Gastroesophageal sphincter (tissue), 4 donors: Measurements from ENCODE around the gene UNCX. TPM values are rescaled to one million over a fixed set of nuclear protein-coding genes. Genes with fewer than 3 reads are reported as not detected.

Experiments
- ATAC-seq: fragments of 150-250 bp; one replicate; pipeline ENCODE4 v1.9.1; 2016; ENCODE audit warnings: mild to moderate bottlenecking, moderate library complexity
- H3K27ac ChIP-seq, 4 donors: fragments of 200-600 bp; sonication (generic) in 3 of 4; 1 replicate in 3 of 4; 2 replicates in 1 of 4; pipeline ENCODE4 v1.5.1; 2016 to 2019
- H3K27me3 ChIP-seq: fragments of 200-600 bp; sonication (generic); one replicate; pipeline ENCODE4 v1.5.1; 2019
- H3K36me3 ChIP-seq, 2 donors: fragments of 200-600 bp; sonication (generic); one replicate each; pipeline ENCODE4 v1.5.1; 2019; ENCODE audit warnings: control low read depth in 1 of 2
- H3K4me1 ChIP-seq, 3 donors: fragments of 200-600 bp; sonication (generic); 1 replicate in 2 of 3; 2 replicates in 1 of 3; pipeline ENCODE4 v1.5.1; 2016 to 2019; ENCODE audit warnings: control low read depth in 2 of 3
- H3K4me3 ChIP-seq, 2 donors: fragments of 200-600 bp; sonication (generic); one replicate each; pipeline ENCODE4 v1.5.1; 2019; ENCODE audit warnings: mild to moderate bottlenecking in 1 of 2, moderate library complexity in 1 of 2
- H3K9me3 ChIP-seq, 3 donors: fragments of 200-600 bp; sonication (generic); one replicate each; pipeline ENCODE4 v1.5.1; 2017 to 2019; ENCODE audit warnings: control low read depth in 2 of 3
- EP300 ChIP-seq: sonication (generic); formaldehyde crosslinking; IDR thresholded peaks from one replicate; pipeline ENCODE4 v1.6.1; 2017; ENCODE audit warnings: antibody characterized with exemption, mild to moderate bottlenecking
- POLR2A ChIP-seq, 2 donors: fragments of 450-650 bp; IDR thresholded peaks; one replicate each; pipeline ENCODE4 v1.6.1; 2017; ENCODE audit warnings: antibody characterized with exemption in 2 of 2, mild to moderate bottlenecking in 2 of 2, moderate library complexity in 1 of 2
- POLR2AphosphoS5 ChIP-seq: sonication (generic); formaldehyde crosslinking; IDR thresholded peaks from one replicate; pipeline ENCODE4 v1.6.1; 2017; ENCODE audit warnings: antibody characterized with exemption
- WGBS, 2 donors: methylation state at CpG; one replicate each; pipeline ENCODE4 v1.1.5; 2018; ENCODE audit warnings: low coverage in 1 of 2; 5-methylcytosine and 5-hydroxymethylcytosine counted together
- total RNA-seq, 4 donors: library from RNA; depleted of rRNA; stranded (reverse); fragments of >200 nt; gene quantifications; one replicate each; pipeline ENCODE4 v1.1.0, GENCODE V29; 2016
- TF ChIP-seq, protein P1 (sequence below), 4 experiments: fragments of 200-600 bp in 2 of 4; fragments of 450-650 bp in 2 of 4; sonication (generic) in 1 of 4; IDR thresholded peaks; one replicate each; pipeline ENCODE4 v1.5.1; 2017 to 2019; ENCODE audit warnings: antibody characterized with exemption in 4 of 4, mild to moderate bottlenecking in 2 of 4, moderate library complexity in 2 of 4

UNCX gene
- total RNA-seq, 4 donors from 2014 or later = not detected

DNA sequence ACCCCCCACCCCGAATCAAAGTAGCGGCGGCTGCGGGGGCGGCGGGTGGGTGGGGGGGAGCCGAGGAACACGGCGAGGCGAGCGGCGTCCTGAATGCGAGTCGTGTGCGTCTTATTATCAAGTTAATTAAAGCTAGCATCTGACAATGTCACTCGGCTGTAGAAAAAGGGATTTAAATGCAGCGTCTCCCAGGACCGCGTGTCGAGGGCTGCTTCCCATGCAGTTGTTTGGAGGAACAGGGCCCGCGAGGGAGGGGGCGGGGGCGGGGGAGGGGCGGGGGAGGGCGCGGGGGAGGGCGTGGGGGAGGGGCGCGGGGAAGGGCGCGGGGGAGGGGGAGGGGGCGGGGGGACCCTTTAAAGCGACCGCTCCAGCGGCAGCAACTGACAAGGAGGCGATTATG, 2.7 kb upstream of the UNCX start:
- ATAC-seq = no peak
- Histone ChIP-seq H3K27ac (no peak overlapping the region), H3K9me3 (no peaks in the 10 kb centered on the region), H3K4me3 (no peak overlapping the region), H3K27me3 (peaks cover 100% of the 10 kb centered on the region), H3K36me3 (no peaks in the 10 kb centered on the region), H3K4me1 (peaks cover 0 to 56% (median 4%) of the 10 kb centered on the region in 3 donors)
- WGBS, 2 donors = 0% methylated on average over 6 of the region's 37 CpGs; no CpG with 5 or more reads in 1 of the 2 donors
- TF ChIP-seq, protein P1, sequence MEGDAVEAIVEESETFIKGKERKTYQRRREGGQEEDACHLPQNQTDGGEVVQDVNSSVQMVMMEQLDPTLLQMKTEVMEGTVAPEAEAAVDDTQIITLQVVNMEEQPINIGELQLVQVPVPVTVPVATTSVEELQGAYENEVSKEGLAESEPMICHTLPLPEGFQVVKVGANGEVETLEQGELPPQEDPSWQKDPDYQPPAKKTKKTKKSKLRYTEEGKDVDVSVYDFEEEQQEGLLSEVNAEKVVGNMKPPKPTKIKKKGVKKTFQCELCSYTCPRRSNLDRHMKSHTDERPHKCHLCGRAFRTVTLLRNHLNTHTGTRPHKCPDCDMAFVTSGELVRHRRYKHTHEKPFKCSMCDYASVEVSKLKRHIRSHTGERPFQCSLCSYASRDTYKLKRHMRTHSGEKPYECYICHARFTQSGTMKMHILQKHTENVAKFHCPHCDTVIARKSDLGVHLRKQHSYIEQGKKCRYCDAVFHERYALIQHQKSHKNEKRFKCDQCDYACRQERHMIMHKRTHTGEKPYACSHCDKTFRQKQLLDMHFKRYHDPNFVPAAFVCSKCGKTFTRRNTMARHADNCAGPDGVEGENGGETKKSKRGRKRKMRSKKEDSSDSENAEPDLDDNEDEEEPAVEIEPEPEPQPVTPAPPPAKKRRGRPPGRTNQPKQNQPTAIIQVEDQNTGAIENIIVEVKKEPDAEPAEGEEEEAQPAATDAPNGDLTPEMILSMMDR (IDR thresholded peaks at IDR 0.05) = no peak
- no peak for TF ChIP-seq EP300
- TF ChIP-seq POLR2AphosphoS5 = no peak
- TF ChIP-seq POLR2A (IDR thresholded peaks at IDR 0.05) = no peak

DNA sequence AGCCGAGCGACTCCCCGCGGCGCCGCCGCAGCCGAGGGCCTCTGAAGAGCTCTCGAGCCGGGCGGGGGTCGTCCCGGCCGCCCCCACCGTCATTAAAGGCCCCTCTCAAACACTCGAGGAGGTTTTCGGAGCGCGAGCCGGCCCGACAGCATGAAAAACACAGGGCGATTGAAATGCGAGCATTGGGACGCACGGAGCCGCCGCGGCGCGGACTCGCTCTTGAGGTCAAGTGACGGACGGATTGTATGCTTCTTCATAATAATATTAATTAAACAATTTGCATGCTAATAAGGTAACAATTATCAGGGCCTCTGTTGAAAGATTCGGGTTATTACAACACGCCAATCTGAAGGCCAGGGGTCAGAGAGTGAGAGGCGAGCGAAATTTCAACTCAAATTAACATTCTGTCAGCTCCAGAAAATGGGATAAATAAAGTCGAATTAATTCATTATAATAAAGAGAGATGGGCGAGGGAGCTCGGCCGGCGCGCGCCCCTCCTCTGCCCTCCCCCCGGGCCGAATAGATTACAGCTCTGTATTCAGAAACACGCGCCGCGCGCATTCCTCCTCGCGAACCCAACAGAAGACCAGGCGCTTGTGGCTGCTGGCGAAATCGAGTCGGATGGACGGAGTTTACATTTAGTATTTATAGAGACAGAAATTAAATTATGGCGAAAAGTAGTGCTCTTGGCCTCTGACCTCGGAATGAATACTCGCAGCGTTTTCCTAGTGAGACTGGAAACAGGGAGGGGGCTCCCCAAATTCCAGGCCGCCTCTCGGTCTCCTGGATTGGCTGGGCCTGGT, 2.1 kb upstream of the UNCX start:
- Histone ChIP-seq H3K36me3 (no peaks in the 10 kb centered on the region), H3K27me3 (peaks cover 100% of the 10 kb centered on the region), H3K4me3 (no peak overlapping the region), H3K9me3 (no peaks in the 10 kb centered on the region), H3K4me1 (peaks cover 0 to 57% (median 8%) of the 10 kb centered on the region in 3 donors), H3K27ac (no peak overlapping the region)
- no peak for ATAC-seq
- 5 to 10% methylated on average over 36 of the region's 64 CpGs for WGBS, 2 donors
- TF ChIP-seq POLR2A (IDR thresholded peaks at IDR 0.05) (no peak), EP300 (no peak), POLR2AphosphoS5 (no peak)
- TF ChIP-seq, protein P1 (IDR thresholded peaks at IDR 0.05) = no peak

DNA sequence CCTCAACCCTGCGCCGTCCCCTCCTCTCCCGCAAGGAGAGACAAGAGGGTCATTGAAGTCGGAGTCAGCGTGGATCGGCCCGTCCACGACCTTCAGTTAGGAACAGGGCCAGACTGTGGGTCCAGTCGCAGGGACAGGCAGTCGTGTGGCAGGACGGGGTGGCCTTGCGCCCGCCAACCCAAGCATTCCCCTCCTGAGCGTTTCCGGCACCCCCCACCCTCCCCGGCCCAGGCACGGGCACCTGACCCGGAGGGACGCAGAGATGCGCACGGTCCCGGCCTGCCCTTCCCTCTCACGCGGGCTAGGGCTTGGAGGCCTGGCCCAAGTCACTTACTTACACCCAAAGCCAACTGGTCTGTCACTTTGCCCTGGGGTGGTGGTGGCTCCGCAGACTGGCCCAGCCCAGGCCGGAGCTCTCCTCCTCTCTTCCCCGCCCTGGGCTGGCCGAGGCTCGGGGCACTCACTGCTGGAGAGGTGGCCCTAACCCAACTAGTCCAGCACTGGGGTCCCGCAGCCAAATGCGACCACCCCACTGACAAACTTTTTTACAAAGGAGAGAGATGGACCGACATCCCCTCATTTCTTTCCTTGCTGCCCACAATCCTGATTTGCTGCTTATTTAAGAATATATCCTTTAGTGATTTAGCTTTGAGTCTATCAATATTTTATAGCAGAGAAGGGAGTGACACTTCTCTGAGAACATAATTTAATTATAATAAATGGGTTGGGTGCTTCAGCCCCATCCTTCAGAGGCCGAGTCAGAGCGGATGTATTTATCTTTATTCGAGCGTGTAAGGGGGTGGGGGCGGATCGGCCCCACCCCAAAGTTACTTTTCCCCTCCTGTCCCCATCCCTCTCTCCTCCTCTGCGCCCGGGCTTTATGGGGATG, 1.2 kb upstream of the UNCX start:
- 2 to 4% methylated on average over 14 to 17 of the region's 40 CpGs for WGBS, 2 donors
- Histone ChIP-seq H3K4me1 (peaks cover 0 to 63% (median 11%) of the 10 kb centered on the region in 3 donors), H3K4me3 (no peak overlapping the region), H3K9me3 (no peaks in the 10 kb centered on the region), H3K27me3 (peaks cover 100% of the 10 kb centered on the region), H3K27ac (no peak overlapping the region), H3K36me3 (no peaks in the 10 kb centered on the region)
- TF ChIP-seq EP300 = no peak
- no peak for ATAC-seq

DNA sequence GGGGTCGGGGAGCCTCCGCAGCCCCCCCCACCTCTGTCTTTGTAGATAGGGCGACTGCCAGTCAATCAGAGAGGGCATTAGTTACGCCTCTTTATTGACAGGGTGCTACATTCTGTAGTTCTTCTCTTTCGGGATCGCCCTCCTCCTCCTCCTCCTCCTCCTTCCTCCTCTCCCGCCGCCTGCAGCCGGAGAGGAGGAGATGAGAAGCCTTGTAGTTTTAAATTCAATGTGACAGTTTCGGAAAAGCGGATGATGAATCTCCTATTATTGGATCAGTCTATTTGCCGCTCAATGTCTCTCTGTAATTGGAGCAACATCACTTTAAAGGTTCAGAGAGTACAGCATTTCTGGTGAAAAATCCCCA, 587 bp upstream of the UNCX start:
- Histone ChIP-seq H3K36me3 (no peaks in the 10 kb centered on the region), H3K4me1 (peaks cover 0 to 66% (median 13%) of the 10 kb centered on the region in 3 donors), H3K9me3 (no peaks in the 10 kb centered on the region), H3K27me3 (peaks cover 100% of the 10 kb centered on the region), H3K27ac (no peak overlapping the region), H3K4me3 (no peak overlapping the region)
- ATAC-seq = no peak
- WGBS, 2 donors = 3 to 5% methylated on average over 8 to 12 of the region's 12 CpGs
- TF ChIP-seq POLR2AphosphoS5 = no peak
- no peak for TF ChIP-seq EP300
- no peak for TF ChIP-seq POLR2A (IDR thresholded peaks at IDR 0.05)

DNA sequence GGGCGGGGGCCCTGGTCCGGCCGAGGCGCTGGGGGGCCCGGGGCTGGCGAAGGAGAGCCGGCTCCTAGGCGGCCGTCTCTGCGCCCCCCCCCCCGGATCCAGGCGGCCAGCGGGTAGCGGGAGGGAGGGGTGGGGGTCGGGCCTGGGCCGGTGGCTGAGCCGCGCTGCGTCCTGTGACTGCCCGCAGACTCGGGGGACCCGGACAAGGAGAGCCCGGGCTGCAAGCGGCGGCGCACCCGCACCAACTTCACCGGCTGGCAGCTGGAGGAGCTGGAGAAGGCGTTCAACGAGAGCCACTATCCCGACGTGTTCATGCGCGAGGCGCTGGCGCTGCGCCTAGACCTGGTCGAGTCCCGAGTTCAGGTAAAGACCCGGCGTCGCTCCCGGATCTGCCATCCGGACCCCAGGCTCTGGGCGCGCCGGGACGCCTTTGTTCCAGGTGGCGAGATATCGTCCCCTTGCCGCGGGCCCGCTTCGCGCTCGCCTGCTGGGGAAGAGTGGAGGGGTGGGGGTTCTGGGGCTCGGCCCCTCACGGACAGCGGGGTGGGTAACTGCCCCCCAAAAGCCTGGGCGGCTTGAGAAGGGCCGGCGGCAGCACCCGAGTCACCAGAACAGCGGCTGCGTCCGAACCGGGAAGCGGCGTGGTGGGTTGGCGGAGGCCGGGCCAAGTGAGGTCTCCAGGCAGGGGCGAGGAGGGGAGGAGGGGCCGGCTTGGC, 819 bp downstream of the UNCX start:
- ATAC-seq = no peak

More for the DNA sequence above, 819 bp downstream of the UNCX start:
- TF ChIP-seq, protein P1 (IDR thresholded peaks at IDR 0.05) = no peak
- TF ChIP-seq EP300 (no peak), POLR2A (IDR thresholded peaks at IDR 0.05) (no peak), POLR2AphosphoS5 (no peak)
- H3K9me3 ChIP-seq = no peaks in the 10 kb centered on the region
- peaks cover 100% of the 10 kb centered on the region for H3K27me3 ChIP-seq
- no peak overlapping the region for H3K4me3 ChIP-seq
- H3K36me3 ChIP-seq = no peaks in the 10 kb centered on the region
- H3K4me1 ChIP-seq = peaks cover 0 to 72% (median 15%) of the 10 kb centered on the region in 3 donors
- no CpG with 5 or more reads among the region's 73 CpGs for WGBS, 2 donors
- no peak overlapping the region for H3K27ac ChIP-seq
